Suppressor macrophage (primary cell): Measurements from ENCODE around the gene RUNX1.

Experiments
- DNase-seq, 4 experiments: peaks; one replicate each; pipeline ENCODE4 v3.0.0-alpha.2; 2020 to 2022

Gene RUNX1

GRCh38 chr21:34844924-34845238 lies 204.2 kb downstream of the RUNX1 start:
- no peak for DNase-seq

- peak; percentile 83 to 92 (median 90) for DNase-seq
Measured at GRCh38 chr21:34844013-34844923, 204.8 kb downstream of the RUNX1 start.

DNA sequence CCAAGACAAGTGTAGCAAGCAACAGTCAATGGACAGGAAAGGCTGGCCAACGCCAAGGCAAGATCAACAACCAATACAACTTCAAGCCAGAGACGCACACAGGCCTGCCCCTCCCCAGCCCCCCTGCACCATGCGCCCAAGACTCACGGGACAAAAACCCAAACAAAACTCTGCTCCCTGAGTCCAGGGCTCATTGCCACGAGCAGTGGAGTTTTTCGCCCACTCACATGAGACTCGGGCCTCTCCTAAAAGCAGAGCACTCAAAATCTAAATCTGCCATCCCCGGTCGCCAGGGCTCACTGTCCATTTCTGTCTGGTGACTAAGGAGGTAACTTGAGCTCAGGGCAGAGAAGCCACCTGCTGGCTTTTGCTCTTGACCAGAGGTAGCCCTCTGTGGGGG lies 205.5 kb downstream of the RUNX1 start:
- peak in 1 of 4 experiments; percentile 51 for DNase-seq

DNA sequence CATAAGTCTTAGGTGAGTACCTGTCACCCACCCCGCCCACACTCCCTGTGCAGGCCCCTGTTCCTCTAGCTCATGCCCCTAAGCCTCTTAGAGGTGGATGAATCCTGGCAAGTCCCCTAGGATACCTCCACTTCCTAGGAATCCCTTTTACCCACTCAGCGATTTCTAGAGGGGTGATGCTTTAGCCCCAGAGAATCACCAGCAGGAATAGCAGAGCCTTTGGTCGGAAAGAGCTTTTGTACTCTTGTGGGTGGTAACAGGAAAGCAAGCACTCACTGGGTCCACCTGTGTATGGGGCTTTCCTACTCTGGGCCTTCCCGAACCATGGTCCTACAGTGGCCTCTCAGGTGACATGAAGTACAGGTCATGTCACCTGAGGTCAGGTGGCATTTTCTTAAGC lies 207.9 kb downstream of the RUNX1 start:
- no peak for DNase-seq

- DNase-seq, result no peak
Measured at GRCh38 chr21:34840693-34841092, 208.4 kb downstream of the RUNX1 start.

GRCh38 chr21:34838956-34839820 lies 209.9 kb downstream of the RUNX1 start:
- DNase-seq, result peak; percentile 44 to 65 (median 58)

DNA sequence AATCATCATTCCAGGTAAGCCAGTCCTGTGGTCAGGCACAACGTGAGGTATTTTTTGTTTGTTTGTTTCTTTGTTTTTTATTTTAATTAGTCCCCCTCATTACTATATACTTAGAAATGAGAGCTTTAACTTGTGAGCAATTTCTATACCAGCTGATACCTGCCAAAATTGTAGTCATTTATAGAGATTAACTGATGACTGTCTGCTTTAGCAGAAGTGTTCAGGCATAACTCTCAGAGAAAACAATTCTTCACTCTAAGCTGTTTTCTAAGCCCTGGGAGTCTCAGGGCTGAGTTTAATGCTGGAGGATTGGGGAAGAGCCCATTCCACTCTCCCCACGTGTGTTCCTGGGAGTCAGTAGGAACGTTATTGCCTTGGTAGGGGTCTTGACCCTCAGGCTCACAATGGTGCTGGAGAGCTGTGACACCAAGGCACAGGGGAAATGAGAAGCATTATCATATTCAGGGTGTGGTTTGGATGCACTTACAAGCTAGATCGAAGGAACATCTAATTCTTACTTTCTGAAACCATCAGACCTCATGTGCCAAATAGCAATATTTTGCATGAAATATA lies 212.1 kb downstream of the RUNX1 start:
- peak in 2 of 4 experiments; percentile 40 to 43 for DNase-seq

DNA sequence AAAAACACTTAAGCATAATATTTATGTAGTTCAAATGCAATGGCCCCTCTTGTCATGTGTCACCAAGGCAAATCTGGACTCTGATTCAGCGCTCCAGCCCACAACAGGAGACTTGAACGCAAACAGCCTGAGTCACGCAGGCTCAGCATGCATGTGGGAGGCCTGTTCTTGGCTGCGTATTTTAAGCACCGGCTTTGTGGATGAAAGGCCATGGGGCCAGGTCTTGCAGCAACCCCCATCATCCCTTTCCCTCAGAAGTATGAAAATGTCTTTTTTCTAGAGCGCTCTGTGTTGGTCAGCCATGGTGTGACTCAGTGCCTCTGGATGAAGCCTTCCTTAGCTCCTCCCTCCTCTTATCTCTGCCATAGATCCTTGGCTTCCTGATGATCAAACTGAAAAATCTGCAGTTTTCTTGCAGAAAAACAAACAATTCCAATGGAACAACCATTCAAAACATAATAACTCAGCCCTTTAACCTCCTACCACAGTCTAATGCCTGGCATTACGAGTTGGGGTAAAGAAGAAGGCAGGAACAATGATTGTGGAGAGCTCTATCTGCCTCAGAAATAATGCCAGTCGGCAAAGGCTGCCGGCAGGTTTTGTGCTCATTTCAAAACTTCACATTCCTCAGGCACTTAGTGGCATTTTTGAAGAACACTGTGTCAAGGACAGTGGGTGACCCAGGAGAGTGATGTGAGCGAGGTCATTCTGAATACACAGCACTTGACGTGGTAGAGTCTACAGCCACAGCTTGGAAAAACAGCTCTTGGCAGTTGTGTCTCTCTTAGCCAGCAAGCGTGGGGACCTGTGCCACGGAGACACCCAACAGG lies 212.8 kb downstream of the RUNX1 start:
- DNase-seq, result peak; percentile 93 to 99 (median 95)

- peak; percentile 84 to 91 (median 88) for DNase-seq
Measured at GRCh38 chr21:34835526-34835925, 213.6 kb downstream of the RUNX1 start.

DNA sequence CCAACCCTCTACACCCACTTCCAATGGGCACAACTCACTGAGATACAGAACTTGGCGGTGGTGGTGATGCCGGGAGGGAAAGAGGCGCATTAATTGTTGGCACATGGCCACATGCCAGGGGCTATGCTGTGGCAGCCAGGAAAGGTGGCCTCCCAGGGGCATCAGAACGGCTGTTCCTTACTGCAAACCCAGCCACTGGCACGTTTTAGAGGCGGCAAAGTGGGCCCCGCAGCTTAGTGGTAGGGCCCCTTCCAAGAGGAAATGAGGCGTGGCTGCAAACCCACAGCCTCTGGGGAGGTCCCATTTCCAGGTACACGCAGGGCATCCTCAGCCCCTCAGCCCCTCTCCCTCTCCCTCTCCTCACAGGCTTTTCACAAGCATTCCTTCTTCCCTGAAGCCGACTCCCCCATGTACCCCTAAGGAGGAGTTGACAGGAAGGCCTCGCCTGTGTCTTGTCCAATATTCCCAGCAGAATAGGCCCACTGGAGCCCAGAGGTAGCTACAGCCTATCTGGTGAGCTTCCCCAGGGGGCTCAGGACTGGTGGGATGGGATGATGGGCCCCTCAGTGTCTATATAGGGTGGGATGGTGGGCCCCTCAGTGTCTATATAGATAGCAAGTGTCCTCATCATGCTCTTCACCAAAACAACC lies 214.1 kb downstream of the RUNX1 start:
- no peak for DNase-seq

DNA sequence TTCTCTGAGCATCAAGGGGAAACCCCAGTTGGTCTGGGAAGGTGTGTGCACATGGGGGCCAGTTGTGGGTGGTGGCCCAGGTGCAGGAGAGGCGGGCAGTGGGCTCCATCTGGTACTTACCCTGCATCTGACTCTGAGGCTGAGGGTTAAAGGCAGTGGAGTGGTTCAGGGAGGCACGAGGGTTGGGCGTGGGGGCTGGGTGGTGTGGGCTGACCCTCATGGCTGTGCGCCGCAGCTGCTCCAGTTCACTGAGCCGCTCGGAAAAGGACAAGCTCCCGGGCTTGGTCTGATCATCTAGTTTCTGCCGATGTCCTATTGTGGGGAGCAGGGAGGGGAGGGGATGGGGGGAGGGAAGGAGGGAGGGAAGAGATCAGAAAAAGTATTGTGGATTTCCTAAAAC lies 214.8 kb downstream of the RUNX1 start:
- no peak for DNase-seq

DNA sequence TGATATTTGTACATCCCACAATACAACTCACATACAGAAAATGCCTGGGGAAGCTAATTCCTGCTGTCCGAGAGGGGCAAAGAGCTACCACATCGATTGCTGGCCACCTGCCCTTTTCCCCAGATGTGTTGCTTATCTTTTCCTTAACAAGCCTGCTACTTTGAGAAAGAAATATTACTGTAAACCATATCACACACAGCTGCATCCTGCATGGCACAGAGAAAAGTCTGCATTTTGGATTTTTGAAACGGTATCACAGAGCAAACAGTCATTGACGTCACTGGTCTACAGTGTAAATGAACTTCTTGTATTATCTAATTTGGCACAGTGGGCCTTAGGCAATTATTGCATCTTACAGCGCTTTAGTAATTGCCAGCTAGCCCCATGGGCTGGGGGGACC lies 215.6 kb downstream of the RUNX1 start:
- DNase-seq, result no peak

GRCh38 chr21:34830386-34831170 lies 218.5 kb downstream of the RUNX1 start:
- peak in 3 of 4 experiments; percentile 57 to 86 (median 78) for DNase-seq

- DNase-seq, result no peak
Measured at GRCh38 chr21:34827445-34828235, 221.5 kb downstream of the RUNX1 start.

GRCh38 chr21:34826836-34827235 lies 222.3 kb downstream of the RUNX1 start:
- peak; percentile 65 to 93 (median 82) for DNase-seq

- peak in 2 of 4 experiments; percentile 37 to 40 for DNase-seq
Measured at GRCh38 chr21:34825948-34826548, 223.1 kb downstream of the RUNX1 start.

DNA sequence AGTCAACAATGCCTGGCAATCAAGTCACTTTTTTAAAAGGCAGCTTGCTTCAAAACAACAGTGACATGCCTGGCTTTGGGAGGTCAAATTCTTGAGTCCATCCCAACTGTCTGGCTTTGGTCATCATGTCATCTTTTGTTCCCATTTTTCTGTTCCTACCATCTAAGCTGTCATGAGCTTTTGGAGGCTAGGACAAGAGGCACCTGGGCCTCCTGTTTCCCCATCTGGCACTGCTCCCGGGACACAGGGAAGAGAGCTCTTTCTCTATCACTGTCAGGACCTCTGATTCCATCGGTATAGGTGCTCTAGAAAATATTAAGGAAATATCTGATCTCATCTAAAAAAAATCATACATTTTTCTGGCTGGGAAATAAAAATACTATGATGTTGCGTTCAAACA lies 224.0 kb downstream of the RUNX1 start:
- DNase-seq, result no peak

GRCh38 chr21:34824314-34824713 lies 224.8 kb downstream of the RUNX1 start:
- DNase-seq, result no peak

DNA sequence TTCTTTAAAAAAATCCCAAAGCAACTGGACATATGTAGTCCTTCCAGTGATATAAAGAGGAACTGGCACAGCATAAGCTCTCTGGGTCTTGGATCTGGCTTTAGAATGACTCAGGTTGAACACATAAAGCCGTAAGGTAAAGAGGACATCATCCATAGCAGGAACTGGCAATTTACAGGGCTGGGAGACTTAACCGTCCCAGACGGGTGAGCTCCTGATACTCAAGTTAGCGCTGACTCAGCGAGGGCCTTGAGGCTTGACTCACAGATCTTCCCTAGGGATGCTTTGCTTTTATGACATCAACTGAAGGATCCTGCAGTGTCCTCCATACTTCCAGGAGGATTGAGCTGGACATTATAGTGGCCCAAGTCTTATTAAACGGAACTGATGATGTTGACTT lies 226.2 kb downstream of the RUNX1 start:
- DNase-seq, result peak in 3 of 4 experiments; percentile 32 to 64 (median 44)

GRCh38 chr21:34822168-34822567 lies 226.9 kb downstream of the RUNX1 start:
- DNase-seq, result no peak
